ENCODE results near the gene LSM14B.

Gene LSM14B

DNA sequence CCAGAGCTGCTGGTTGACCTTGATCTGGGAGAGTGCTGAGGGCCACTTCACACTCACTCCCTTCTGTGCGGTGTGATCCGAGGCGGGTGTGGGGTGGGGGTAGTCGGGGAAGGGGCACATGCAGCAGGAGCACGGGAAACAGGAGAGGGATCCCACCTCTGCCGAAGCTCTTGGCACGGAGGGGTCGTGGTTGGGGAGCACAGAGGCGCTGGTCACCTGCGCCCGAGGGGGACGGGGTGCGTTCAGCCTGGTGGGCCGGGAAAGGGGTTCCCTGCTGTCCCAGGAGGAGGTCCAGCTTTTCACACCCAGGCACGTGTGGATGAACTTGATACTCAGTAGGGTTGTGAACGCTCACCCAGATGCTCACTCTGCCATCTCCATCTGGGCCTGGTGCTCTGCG is 38.6 kb downstream of the LSM14B start:
- DNase-seq (ENCODE audit: insufficient read length) (no peak), FAIRE-seq (no peak)
- TF ChIP-seq POLR2A (IDR thresholded peaks at IDR 0.05; ENCODE audit: low read depth, low read length), result no peak
- TF ChIP-seq POLR2AphosphoS5 (IDR thresholded peaks at IDR 0.05; ENCODE audit: low read depth, low read length), result no peak
- no peak for TF ChIP-seq TAF1 (IDR thresholded peaks at IDR 0.05; ENCODE audit: borderline replicate concordance, low read depth, low read length)

- no peak for FAIRE-seq
These were observed 39.1 kb downstream of the LSM14B start for GRCh38 chr20:62161347-62161746.

DNA sequence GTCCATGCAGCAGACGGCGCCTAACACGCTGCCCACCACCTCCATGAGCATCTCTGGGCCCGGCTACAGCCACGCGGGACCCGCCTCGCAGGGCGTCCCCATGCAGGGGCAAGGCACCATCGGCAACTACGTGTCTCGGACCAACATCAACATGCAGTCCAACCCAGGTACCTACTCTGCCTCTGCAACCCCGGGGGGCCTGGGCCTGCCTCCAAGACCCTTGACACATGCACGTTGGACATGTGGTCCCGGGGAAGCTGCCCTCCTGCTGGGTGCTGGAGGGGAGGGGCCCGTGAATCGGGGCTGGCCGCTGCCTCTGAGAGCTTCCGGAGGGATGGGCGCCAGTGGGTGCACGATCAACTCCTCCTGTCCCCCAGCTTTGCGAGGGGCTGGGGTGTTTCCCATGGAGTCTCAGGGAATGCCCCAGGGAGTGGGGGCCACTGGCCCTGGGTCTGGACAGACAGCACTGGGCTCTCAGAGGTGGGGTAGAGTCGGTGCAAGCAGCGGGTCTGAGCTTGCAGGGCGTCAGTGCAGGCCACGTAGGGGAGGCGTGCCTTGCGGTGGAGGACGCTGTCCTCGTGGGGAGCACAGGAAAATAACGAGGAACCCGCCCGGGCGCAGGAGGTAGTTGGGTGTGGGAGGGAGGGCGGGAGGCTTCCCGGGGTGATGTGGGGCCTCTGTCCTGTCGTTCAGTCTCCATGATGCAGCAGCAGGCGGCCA is 40.6 kb downstream of the LSM14B start:
- no peak for TF ChIP-seq POLR2A (IDR thresholded peaks at IDR 0.05; ENCODE audit: low read depth, low read length)
- TF ChIP-seq POLR2AphosphoS5 (IDR thresholded peaks at IDR 0.05; ENCODE audit: low read depth, low read length), result no peak
- TF ChIP-seq TAF1 (IDR thresholded peaks at IDR 0.05; ENCODE audit: borderline replicate concordance, low read depth, low read length), result no peak
- DNase-seq (ENCODE audit: insufficient read length) (no peak), FAIRE-seq (no peak)

More at GRCh38 chr20:62161347-62161746, 39.1 kb downstream of the LSM14B start:
- TF ChIP-seq TAF1 (IDR thresholded peaks at IDR 0.05; ENCODE audit: borderline replicate concordance, low read depth, low read length), result no peak
- TF ChIP-seq POLR2AphosphoS5 (IDR thresholded peaks at IDR 0.05; ENCODE audit: low read depth, low read length), result no peak
- TF ChIP-seq POLR2A (IDR thresholded peaks at IDR 0.05; ENCODE audit: low read depth, low read length), result no peak
- no peak for DNase-seq (ENCODE audit: insufficient read length)

GRCh38 chr20:62163485-62163865 is 41.2 kb downstream of the LSM14B start:
- TF ChIP-seq TAF1 (IDR thresholded peaks at IDR 0.05; ENCODE audit: borderline replicate concordance, low read depth, low read length), result no peak
- TF ChIP-seq POLR2AphosphoS5 (IDR thresholded peaks at IDR 0.05; ENCODE audit: low read depth, low read length), result no peak
- no peak for TF ChIP-seq POLR2A (IDR thresholded peaks at IDR 0.05; ENCODE audit: low read depth, low read length)
- FAIRE-seq, result no peak

GRCh38 chr20:62163986-62164762 is 41.9 kb downstream of the LSM14B start:
- FAIRE-seq (no peak), DNase-seq (ENCODE audit: insufficient read length) (no peak)
- no peak for TF ChIP-seq POLR2A (IDR thresholded peaks at IDR 0.05; ENCODE audit: low read depth, low read length)
- TF ChIP-seq TAF1 (IDR thresholded peaks at IDR 0.05; ENCODE audit: borderline replicate concordance, low read depth, low read length), result no peak

More at GRCh38 chr20:62163485-62163865, 41.2 kb downstream of the LSM14B start:
- DNase-seq (ENCODE audit: insufficient read length), result no peak

DNA sequence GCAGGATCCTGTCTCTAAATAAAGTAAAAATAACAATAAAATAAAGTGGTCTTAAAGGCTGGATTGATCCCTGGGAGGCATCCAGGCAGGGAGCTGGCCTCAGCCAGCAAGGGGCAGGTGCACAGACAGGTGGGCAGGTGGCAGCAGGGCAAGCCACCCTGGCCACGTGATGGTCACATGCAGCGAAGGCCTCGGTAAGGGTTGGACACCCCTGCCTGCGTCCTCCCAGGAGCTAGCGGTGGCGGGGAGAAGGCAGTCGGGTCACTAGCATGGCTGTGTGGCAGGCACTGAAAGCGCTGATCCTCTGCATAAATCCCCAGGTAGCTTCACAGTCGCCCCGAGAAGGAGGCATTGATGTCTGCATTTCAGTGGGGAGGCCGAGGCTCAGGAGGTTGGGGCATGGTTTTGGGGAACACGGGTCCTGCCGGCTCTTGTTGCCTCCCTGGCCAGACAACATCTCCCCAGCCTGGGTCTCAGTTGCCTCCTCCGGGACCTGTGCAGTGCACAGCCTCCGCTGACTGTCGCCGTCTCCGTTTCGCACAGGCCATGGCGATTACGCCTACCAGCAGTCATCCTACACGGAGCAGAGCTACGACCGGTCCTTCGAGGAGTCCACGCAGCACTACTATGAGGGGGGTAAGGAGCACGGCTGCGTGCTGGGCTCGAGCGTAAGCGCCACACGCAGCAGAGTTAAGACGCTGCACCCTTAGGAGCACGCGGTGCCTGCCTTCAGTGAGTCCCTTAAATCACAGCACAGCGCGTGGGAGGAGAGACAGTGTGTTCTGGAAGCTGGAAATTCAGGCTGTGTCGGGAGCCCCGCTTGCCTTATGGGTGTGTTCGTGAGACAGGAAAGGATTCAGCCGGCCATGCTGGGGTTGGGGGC is 42.8 kb downstream of the LSM14B start:
- no peak for DNase-seq (ENCODE audit: insufficient read length)
- no peak for FAIRE-seq
- no peak for TF ChIP-seq POLR2A (IDR thresholded peaks at IDR 0.05; ENCODE audit: low read depth, low read length)
- no peak for TF ChIP-seq POLR2AphosphoS5 (IDR thresholded peaks at IDR 0.05; ENCODE audit: low read depth, low read length)
- no peak for TF ChIP-seq TAF1 (IDR thresholded peaks at IDR 0.05; ENCODE audit: borderline replicate concordance, low read depth, low read length)

DNA sequence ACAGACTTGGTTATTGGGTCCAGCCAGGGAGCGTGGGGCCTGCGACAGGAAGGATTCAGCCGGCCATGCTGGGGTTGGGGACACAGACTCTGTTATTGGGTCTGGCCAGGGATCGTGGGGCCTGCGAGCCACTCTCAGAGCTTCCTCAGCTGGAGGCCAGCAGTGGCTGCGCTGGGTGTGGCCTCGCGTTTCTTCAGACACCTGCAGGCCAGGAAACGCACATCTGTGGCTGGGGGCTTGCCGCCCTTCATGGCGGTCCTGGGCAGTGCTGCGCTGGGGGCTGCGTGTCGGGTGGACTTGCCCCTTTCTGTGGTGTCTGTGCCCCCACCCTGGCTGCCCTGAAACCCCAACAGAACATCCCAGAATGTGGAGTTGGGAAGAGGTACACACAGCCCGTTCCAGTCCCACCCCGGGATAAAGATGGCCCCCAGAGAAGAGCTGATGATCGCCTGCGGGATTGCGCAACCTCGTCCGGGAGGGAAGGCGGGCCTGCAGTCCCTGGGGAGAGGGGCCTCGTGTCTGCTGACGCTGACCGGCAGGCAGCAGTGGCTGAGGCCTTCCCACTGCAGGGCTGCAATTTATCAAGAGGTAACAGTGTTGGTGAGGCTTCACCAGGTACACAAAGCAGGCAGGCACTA is 43.6 kb downstream of the LSM14B start:
- FAIRE-seq, result no peak
- TF ChIP-seq POLR2AphosphoS5 (IDR thresholded peaks at IDR 0.05; ENCODE audit: low read depth, low read length) (no peak), POLR2A (IDR thresholded peaks at IDR 0.05; ENCODE audit: low read depth, low read length) (no peak), TAF1 (IDR thresholded peaks at IDR 0.05; ENCODE audit: borderline replicate concordance, low read depth, low read length) (no peak)

DNA sequence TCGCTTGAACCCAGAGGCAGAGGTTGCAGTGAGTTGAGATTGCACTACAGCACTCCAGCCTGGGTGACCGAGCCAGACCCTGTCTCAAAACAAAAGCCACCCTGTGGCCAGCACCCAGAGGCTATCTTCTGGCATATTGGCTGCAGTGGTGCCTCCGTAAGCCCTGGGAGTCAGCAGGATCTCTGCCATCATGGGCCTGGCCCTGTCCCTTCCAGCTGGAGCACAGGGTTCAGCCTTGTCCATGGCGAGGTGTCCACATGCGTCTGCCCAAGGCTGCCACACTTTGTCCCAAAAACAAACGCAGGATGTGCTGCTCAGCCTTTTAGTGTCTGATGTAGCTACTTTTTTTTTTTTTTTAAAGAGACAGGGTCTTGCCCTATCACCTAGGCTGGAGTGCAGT is 45.2 kb downstream of the LSM14B start:
- TF ChIP-seq POLR2A (IDR thresholded peaks at IDR 0.05; ENCODE audit: low read depth, low read length) (no peak), TAF1 (IDR thresholded peaks at IDR 0.05; ENCODE audit: borderline replicate concordance, low read depth, low read length) (no peak), POLR2AphosphoS5 (IDR thresholded peaks at IDR 0.05; ENCODE audit: low read depth, low read length) (no peak)
- DNase-seq (ENCODE audit: insufficient read length) (no peak), FAIRE-seq (no peak)

More for the DNA sequence above, 43.6 kb downstream of the LSM14B start:
- no peak for DNase-seq (ENCODE audit: insufficient read length)

GRCh38 chr20:62168061-62168460 is 45.8 kb downstream of the LSM14B start:
- no peak for FAIRE-seq
- DNase-seq (ENCODE audit: insufficient read length), result no peak
- TF ChIP-seq TAF1 (IDR thresholded peaks at IDR 0.05; ENCODE audit: borderline replicate concordance, low read depth, low read length) (no peak), POLR2AphosphoS5 (IDR thresholded peaks at IDR 0.05; ENCODE audit: low read depth, low read length) (no peak)

GRCh38 chr20:62168890-62169435 is 46.7 kb downstream of the LSM14B start:
- DNase-seq (ENCODE audit: insufficient read length) (no peak), FAIRE-seq (no peak)
- TF ChIP-seq TAF1 (IDR thresholded peaks at IDR 0.05; ENCODE audit: borderline replicate concordance, low read depth, low read length), result no peak
- TF ChIP-seq POLR2A (IDR thresholded peaks at IDR 0.05; ENCODE audit: low read depth, low read length), result no peak
- no peak for TF ChIP-seq POLR2AphosphoS5 (IDR thresholded peaks at IDR 0.05; ENCODE audit: low read depth, low read length)
